NCI-H2171 treated with DMSO at 0.1 percent for 48 hours (cell line): Measurements from ENCODE around the gene RGSL1.

ENCODE experiments used
- DNase-seq: peaks from one replicate; lab custom pipeline; 2025; lab: John Stamatoyannopoulos, UW

Gene RGSL1

GRCh38 chr1:182588500-182589396, 138.8 kb downstream of the RGSL1 start, which contains the start of gene RNASEL:
Gene RNASEL, minus strand, starts transcription at chr1:182589256. Its CDS starts 2,450 bp downstream, at chr1:182586806.
- DNase-seq = peak; percentile 30

GRCh38 chr1:182589520-182589919, 139.6 kb downstream of the RGSL1 start:
- no peak for DNase-seq

GRCh38 chr1:182589931-182590330, 140.0 kb downstream of the RGSL1 start:
- no peak for DNase-seq

- peak; percentile 37 for DNase-seq
These were observed 145.8 kb downstream of the RGSL1 start for GRCh38 chr1:182595641-182596240.

GRCh38 chr1:182596934-182597333, 147.0 kb downstream of the RGSL1 start:
- DNase-seq = no peak

GRCh38 chr1:182598296-182598695, 148.3 kb downstream of the RGSL1 start:
- no peak for DNase-seq

- no peak for DNase-seq
These were observed 149.4 kb downstream of the RGSL1 start for GRCh38 chr1:182599339-182599738.

- no peak for DNase-seq
These were observed 150.2 kb downstream of the RGSL1 start for GRCh38 chr1:182600036-182600713.

GRCh38 chr1:182600745-182601415, 150.9 kb downstream of the RGSL1 start:
- no peak for DNase-seq

GRCh38 chr1:182601416-182601786, 151.5 kb downstream of the RGSL1 start:
- peak; percentile 72 for DNase-seq

- no peak for DNase-seq
These were observed 152.0 kb downstream of the RGSL1 start for GRCh38 chr1:182601913-182602312.

- DNase-seq = no peak
These were observed 153.1 kb downstream of the RGSL1 start for GRCh38 chr1:182602935-182603645.

- peak; percentile 73 for DNase-seq
These were observed 153.8 kb downstream of the RGSL1 start for GRCh38 chr1:182603646-182604174.

GRCh38 chr1:182604175-182605164, 154.5 kb downstream of the RGSL1 start, which contains the start of gene RGS16:
Gene RGS16, minus strand, starts transcription at chr1:182604389. Its CDS starts 130 bp downstream, at chr1:182604259.
- peak; percentile 94 for DNase-seq

- DNase-seq = no peak
These were observed 157.6 kb downstream of the RGSL1 start for GRCh38 chr1:182607566-182607965.

GRCh38 chr1:182608236-182608635, 158.3 kb downstream of the RGSL1 start:
- no peak for DNase-seq

- DNase-seq = no peak
These were observed 159.1 kb downstream of the RGSL1 start for GRCh38 chr1:182608845-182609610.
